T-helper 17 cell (primary cell): Measurements from ENCODE around the gene ITGAE. TPM values are rescaled to one million over a fixed set of nuclear protein-coding genes. Genes with fewer than 3 reads are reported as not detected.

Source experiments
- total RNA-seq, 4 donors: library from RNA in 2 of 4; stranded (reverse) in 2 of 4; gene quantifications; one replicate each; pipeline ENCODE4 v1.2.3 and lab custom pipeline; 2022 to 2026

ITGAE gene
- total RNA-seq, 2 donors from 2014 or later, result 10.2 to 14.3 TPM

Other genes with a start within 250 kb of the ITGAE start
- gene TRPV3, start 243.4 kb downstream of the ITGAE start, total RNA-seq, result under 1 TPM; 0.27 to 0.55 TPM
- 1 to 10 TPM; 3.2 to 4.0 TPM for gene TRPV1, start 191.8 kb downstream of the ITGAE start, total RNA-seq
- gene SHPK, start 164.9 kb downstream of the ITGAE start, total RNA-seq, result 1 to 10 TPM; 5.3 to 6.4 TPM
- gene CTNS, start 164.4 kb downstream of the ITGAE start, total RNA-seq, result 1 to 10 TPM; 6.9 to 7.4 TPM
- 10 to 100 TPM in 1 of 2 donors, 1 to 10 TPM in 1; 9.1 to 32.9 TPM for gene TAX1BP3, start 132.6 kb downstream of the ITGAE start, total RNA-seq
- 10 to 100 TPM; 23.0 to 28.7 TPM for gene EMC6, start 132.4 kb downstream of the ITGAE start, total RNA-seq
- gene P2RX5, start 105.0 kb downstream of the ITGAE start, total RNA-seq, result 10 to 100 TPM; 21.8 to 34.2 TPM
- gene HASPIN, start 77.3 kb downstream of the ITGAE start, total RNA-seq, result under 1 TPM; 0.22 to 0.31 TPM
- gene NCBP3, start 45.1 kb upstream of the ITGAE start, total RNA-seq, result 10 to 100 TPM; 37.0 to 42.9 TPM
- gene CAMKK1, start 91.9 kb upstream of the ITGAE start, total RNA-seq, result 1 to 10 TPM; 5.8 to 5.9 TPM
- 10 to 100 TPM in 1 of 2 donors, 1 to 10 TPM in 1; 4.2 to 15.0 TPM for gene P2RX1, start 115.3 kb upstream of the ITGAE start, total RNA-seq
- 100 to 1,000 TPM; 279 to 298 TPM for gene ATP2A3, start 163.2 kb upstream of the ITGAE start, total RNA-seq